Erythroblast (primary cell): ENCODE data around the gene CUX1.

ENCODE experiments used
- GATA1 ChIP-seq: IDR thresholded peaks from 2 replicates; pipeline ENCODE4 v1.6.1; 2011; ENCODE audit warnings: low read depth, mild to moderate bottlenecking, control low read depth, low read length, moderate library complexity
- POLR2A ChIP-seq: IDR thresholded peaks from 2 replicates; pipeline ENCODE4 v1.6.1; 2011; ENCODE audit warnings: mild to moderate bottlenecking, low read length

DNA sequence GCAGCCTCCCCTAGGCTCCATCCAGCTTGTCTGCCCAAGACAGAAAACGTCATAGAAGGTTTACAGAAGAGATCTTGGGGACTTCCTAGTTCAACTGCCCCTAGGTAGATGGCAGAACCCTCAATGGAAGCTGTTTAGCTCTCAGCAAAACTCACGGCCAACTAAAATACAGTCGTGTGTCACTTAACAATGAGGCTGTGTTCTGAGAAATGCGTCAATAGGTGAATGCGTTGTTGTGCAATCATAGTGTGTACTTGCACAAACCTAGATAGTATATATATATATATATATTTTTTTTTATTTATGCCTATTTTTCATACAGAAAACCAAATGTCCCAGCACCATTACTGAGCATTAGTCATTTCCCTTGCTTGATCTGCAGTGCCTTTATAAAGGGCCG lies 368.9 kb downstream of the CUX1 start:
- TF ChIP-seq POLR2A (no peak), GATA1 (no peak)
